SKM-1 (cell line): Measurements from ENCODE around the gene ELL.

Experiments used
- DNase-seq: peaks from one replicate; lab custom pipeline; 2025; ENCODE audit not compliant: unreplicated experiment; lab: John Stamatoyannopoulos, UW

ELL gene

DNA sequence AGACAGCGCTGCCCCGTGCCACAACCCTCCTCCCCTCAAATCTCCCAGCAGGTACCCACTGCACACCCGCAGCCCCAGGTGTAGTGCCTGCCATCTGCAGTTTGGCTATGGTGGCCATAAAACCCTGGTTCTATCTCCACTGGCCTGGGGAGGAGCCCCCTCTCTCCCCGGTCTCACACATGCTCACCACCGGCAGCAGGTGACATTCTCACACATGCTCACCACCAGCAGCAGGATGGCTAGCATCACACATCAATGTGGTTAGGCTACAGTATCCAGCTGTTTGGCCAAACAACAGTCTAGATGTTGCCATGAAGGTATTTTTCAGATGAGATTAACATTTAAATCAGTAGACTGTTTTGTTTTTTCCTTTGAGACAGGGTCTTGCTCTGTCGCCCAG, 31.1 kb downstream of the ELL start:
- DNase-seq: no peak

GRCh38 chr19:18489627-18490184, 32.2 kb downstream of the ELL start:
- no peak for DNase-seq

DNA sequence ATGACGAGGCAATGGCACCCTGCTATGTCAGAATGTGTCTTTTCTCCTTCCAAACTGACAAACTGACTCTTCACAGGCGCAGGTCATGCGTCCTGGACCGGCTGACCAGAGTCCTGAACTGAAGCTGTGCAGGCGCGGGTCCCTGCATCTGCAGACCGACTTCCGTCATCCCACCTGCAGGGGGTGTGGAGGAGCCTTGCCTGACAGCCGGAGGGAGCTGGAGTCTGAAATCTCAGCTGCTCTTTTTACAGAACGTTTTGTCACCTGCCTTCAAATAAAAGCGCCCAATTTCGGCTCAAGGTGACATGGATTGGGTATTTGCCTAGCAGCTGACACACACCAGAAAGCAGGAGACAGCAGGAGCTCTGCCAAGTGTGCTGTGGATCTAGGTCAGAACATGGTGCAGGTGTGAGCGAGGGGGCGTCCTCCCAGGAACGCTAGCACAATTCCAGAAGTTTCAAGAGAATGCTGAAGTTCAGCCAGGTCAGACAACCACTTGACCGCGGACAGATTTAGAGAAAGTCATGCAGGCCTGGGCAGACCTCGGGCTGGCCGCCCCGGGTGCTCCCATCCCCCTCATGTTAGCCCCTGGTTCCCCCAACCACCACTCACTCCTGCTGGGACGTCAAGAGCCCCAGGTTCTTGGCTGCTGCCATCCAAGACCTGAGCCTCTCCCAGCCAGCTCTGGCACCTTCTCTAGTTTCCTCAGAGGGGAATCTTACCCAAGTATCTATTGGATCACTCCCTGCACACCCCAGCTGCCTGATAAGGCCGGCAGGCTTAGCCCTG, 32.8 kb downstream of the ELL start:
- no peak for DNase-seq

DNA sequence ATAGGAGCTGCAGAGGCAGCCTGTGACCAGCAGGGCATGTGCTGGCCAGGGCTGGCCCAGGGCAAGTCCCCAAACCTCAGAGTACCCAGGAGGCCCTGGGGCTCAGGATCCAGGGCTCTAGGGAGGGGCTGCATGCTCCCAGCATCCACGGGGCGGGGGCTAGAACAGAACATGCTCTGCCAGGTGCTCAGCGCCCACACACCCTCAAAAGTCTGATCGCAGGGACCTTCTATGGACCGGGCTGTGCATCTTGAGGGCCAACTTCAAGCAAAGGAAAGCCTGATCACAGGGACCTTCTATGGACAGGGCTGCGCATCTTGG, 33.5 kb downstream of the ELL start:
- DNase-seq: no peak

DNA sequence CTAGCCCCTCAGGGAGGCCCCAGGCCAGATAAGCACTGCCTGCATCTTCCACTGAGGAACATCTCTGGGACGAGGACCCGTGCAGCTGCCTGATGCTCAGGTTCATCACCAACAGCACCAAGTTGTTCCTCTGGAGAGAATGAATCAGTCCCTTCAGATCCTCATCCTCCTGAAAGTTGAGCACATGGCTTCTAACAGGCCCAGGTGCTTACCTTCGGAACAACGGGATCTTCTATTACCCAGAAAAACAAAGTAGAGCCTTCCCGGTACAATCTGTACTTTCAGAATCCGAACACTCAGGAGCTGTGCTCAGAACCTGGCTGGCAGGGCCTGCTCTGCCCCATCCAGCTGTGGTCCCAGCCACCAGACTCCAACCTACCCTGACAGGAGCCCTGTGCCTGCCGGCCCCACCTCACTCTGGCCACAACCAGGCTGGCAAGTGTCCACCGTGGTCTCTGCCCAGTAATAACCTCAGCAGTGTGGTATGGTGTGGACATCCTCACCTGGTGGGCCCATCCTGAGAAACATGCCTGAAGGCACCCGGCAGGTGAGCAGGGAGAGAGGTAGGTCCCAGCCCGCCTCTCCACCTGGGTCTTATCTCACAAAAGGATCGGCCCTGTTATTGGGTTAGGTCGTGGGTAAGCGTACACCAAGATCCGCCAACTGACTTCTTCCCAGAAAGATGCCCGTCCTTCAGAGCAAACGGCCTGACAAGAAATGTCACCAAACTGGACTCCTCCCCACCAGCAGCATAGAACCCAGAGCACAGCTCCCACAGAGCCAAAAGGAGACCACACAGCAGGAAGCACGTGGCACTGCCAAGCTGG, 34.1 kb downstream of the ELL start:
- no peak for DNase-seq

DNA sequence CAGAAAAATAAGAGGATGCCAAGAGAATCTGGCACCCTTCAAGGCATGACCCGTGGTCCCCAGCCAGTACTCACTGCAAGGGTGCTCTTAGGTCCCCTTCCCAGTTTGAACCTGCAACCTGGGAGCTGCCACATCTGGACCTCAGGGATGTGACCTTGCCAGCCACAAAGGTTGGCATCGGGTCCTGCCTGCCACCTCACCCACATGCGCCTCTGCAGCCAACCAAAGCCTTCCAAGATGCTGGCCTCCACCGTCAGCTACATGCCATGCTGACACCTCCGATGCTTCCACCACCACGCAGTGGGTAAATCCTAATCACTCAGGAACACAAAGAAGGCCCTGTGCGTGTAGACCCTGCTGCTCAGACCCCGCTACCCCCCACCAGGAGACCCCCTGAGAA, 35.1 kb downstream of the ELL start:
- no peak for DNase-seq

DNA sequence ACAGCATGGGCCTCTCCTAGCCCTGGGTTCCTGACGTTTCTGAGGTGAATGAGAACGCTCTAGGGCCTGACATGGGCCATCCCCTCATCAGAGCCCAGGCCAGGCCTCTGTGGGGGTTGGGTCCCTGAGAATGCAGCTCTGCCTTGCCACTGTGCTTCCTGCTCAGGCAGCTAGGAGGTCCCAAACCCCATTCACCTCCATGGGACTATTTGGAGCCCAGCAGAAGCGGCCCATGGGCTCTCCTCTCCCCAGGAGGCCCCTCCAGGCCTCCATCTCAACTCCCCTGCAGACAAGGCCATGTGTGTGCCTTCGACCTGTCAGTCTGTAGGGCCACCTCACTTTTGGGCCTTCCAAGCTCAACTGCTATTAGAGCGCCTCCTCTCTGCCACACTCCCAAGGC, 36.9 kb downstream of the ELL start:
- DNase-seq: no peak

DNA sequence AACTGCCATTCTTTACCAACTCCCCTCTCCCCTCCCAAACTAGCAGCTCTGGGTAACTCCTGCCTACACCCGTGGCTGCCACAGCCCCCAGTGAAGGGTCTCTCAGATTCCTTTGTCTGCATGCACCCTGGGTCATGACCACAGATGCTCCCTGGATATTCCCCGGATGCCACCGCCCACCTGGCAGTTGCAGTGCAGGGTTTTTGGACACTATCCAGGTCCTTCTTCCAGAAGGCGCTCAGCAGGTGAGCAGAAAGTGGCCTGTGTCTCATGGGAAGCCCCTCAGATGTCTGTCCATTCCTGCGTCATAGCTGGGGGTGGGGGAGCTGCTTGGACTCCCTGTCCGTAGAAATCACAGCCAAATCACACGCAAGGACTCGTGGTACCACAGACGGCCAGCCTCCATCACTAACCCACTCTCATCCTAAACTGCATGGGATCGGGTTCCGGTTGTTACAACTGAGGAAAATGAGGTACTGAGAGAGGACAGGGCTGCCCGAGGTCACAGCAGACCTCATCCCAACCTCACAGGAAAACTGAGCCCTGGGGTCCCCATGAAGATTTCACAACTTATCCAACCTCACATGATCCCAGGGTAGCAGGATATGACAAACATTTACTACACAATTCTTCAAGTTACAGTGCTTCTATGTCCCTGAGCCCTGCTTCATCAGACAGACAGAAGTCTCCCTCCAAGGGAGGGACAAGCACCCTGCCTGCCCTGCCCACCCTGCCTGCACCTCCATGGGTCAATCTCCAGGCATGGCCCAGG, 38.6 kb downstream of the ELL start:
- DNase-seq: no peak

DNA sequence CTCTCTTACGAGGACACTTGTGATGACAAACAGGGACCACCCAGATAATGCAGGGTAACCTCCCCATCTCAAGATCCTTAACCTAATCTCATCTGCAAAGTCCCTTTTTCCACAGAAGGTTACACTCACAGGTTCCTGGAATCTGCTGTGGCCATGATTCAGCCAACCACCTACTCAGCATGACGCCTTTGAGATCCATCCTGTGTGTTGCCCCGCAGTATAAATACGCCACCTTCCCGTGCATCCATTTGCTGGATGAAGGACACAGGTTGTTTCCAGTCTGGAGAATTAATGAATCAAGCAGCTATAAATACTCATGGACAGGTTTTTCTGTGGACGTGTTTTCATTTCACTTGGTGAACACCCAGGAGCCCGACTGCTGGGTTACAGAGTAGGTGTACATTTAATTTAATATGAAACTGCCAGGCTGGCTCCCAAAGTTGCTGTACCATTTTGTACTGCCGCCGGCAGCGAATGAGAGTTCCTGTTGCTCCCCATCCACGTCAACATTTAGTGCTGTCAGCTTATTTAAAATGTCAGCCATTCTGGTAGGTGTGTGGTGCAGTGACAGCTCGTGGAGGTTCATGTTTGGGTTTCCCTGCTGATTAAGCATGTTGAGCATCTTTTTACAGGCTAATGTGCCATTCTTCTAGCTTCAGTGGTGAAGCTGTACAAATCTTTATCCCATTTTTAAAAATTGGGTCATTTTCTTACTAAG, 40.2 kb downstream of the ELL start:
- no peak for DNase-seq

DNA sequence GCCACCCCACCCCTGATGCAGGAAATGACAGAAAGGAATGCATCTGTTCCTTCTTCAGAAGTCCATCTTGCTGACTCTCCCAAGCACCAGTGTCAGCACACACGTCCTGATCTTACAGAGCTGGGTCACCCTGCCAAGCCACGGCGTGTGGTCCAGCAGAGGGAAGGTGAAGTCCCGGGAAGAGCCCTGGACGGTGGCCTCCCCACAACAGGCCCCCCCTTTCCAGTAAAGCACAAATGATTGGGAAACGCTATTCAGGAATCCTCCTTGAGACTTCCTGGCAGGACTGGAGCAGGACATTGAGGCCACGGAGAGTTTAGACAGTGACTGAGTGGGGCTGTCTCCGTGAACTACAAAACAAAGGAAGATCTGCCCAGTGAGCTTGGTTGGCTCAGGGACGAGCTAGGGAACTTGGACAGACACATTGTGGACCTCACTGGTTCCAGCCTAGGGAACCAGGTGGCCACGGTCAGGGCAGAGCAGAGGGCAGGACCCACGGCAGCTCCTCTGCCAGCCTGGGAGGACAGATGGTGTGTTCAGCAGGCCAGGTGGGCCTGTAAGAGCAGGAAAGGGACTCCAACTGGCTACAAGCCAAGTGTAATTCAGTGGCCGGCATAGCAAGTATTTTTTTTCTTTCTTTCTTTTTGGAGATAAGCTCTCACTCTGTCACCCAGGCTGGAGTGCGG, 41.7 kb downstream of the ELL start:
- no peak for DNase-seq

- DNase-seq: peak; percentile 95
Observed at GRCh38 chr19:18478545-18479311, 43.1 kb downstream of the ELL start.

- DNase-seq: no peak
Observed at GRCh38 chr19:18477974-18478373, 43.9 kb downstream of the ELL start.

- no peak for DNase-seq
Observed at GRCh38 chr19:18477042-18477779, 44.7 kb downstream of the ELL start.

DNA sequence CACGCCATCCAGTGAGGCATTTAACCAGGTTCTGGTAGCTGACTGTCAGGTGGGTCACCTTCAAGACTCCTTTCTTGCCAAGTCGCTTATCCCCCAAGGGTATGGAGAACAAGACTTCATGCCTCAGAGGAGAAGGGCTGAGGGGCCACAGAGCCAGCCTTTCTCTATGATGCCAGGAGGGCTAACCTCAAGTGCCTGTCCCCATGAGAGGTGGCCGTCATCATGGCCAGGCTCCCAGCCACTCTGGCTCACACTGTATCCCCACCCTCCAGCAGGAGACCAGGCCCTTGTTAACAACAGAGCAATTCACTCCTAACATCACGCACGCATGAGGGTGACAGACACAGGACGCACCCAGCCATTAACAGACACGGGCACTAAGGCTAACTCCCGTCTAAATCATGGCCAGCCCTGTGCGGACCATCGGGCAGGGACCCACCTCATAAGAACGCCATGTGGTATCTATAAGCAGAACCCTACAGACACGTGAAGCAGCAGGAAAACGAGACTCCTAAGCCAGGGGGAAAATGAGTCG, 45.3 kb downstream of the ELL start:
- no peak for DNase-seq

DNA sequence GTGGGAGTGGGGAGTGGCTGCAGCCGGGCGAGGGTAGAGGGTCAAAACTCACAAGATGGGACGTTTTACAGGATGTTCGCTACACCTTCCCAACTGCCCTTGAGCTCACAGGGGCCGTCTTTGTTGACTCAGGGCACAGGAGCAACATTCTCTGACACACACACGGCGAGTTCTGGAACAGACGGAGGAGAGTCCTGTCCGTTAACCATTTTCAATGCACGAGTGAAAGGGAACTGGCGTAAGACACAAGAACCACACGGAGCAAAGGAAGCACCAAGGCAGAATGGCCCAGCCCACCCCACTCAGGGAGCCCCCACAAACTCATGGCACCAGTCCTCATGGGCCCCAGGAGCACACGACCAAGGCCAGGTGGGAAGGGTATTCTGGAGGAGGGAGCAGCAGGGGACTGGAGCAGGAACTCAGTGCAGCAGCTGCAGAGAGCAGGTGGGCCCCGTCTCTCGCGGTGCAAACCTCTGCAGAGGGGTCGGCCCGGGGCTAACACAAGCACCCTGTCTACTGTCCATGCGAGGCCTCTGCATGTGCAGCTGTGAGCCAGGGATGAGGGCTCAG, 46.0 kb downstream of the ELL start:
- DNase-seq: no peak

- no peak for DNase-seq
Observed at GRCh38 chr19:18475004-18475453, 46.8 kb downstream of the ELL start.

DNA sequence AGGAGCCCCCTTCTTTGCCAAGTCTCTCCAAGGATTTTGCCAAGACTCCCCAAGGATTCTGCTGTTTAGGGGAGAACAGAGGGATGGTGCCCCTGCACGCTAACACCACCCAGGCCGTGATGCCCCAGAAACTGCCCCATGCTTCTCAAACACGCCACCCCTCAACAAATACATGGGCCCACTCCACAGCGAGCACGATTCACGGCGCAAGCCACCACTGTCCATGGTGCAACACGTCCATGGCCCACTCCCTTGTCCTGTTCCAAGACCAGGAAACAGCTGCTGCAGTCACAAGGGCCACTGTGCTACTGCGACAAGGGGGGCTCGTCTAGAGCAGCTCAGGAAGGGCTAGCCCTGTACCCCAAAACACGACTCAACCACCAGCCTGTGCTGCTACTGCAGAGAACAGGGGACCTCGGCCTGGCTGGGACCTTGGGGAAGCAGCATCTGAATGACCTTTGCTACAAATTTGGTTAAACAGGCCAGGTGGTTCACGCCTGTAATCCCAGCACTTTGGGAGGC, 47.4 kb downstream of the ELL start:
- no peak for DNase-seq

- no peak for DNase-seq
Observed at GRCh38 chr19:18473706-18474087, 48.2 kb downstream of the ELL start.
